ENCODE results near the gene PSMD1.

PSMD1 gene

GRCh38 chr2:231207734-231208133 lies 151.1 kb downstream of the PSMD1 start:
- no peak for DNase-seq (ENCODE audit: low read depth in 2 of 2)

GRCh38 chr2:231210782-231211181 lies 154.1 kb downstream of the PSMD1 start:
- DNase-seq (ENCODE audit: low read depth in 2 of 2): no peak

- DNase-seq (ENCODE audit: low read depth in 2 of 2): no peak
These were observed 154.8 kb downstream of the PSMD1 start for GRCh38 chr2:231211486-231211885.

- DNase-seq (ENCODE audit: low read depth in 2 of 2): no peak
These were observed 155.7 kb downstream of the PSMD1 start for GRCh38 chr2:231212329-231212845.

DNA sequence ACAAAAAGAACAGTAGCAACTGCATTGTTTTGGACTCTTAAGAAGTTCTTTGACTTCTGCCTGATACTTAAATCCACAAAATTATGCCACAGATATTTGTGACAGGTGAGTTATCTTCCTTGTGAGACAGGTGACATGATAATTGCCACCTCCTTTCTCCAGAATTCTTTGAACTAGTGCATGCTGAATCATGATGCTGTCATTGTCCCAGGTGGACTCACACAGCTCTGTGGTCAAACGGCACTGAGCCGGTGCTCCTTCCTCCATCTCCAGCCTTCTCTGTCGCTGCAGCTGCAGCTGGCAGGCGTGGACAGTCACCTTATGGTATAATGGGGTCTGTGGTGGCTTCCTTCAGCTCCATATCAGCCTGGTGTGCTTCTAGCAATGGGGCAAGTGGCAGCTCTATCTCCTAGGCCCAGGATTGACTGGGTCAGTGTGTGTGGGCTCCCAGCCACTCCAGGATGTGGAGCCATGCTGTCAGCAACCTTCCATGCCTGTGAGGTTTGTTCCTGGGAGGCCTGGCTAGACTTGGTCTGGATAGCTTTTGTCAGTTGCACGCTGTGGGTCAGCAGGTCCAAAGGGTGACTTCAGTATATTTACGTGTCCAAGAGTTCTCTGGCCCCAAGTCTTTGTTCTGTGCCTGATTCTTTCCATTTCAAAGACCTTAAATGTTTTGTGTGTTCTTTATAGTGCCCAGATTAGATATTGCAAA lies 157.4 kb downstream of the PSMD1 start:
- DNase-seq (ENCODE audit: low read depth in 2 of 2): no peak

GRCh38 chr2:231218366-231218765 lies 161.7 kb downstream of the PSMD1 start:
- DNase-seq (ENCODE audit: low read depth in 2 of 2): no peak

GRCh38 chr2:231219289-231219688 lies 162.6 kb downstream of the PSMD1 start:
- no peak for DNase-seq (ENCODE audit: low read depth in 2 of 2)

GRCh38 chr2:231221761-231222160 lies 165.1 kb downstream of the PSMD1 start:
- DNase-seq (ENCODE audit: low read depth in 2 of 2): no peak

All from stimulated activated CD4-positive, alpha-beta T cell treated with anti-CD3 and anti-CD28 coated beads, Interleukin-12 subunit alpha, Interleukin-12 subunit beta, amount 100 ng/mL, for 24 hours (primary cell).